Colonic mucosa (tissue), 4 donors: Measurements from ENCODE around the gene KRT84. TPM values are rescaled to one million over a fixed set of nuclear protein-coding genes. Genes with fewer than 3 reads are reported as not detected.

Source experiments
- DNase-seq: peaks from one replicate; pipeline ENCODE4 v3.0.0-alpha.2; 2020
- H3K27ac ChIP-seq: fragments of 200-600 bp; one replicate; pipeline ENCODE4 v1.8.0; 2021
- H3K27me3 ChIP-seq: fragments of 200-600 bp; one replicate; pipeline ENCODE4 v1.8.0; 2021
- H3K36me3 ChIP-seq: fragments of 200-600 bp; one replicate; pipeline ENCODE4 v1.8.0; 2021
- H3K4me1 ChIP-seq: fragments of 200-600 bp; one replicate; pipeline ENCODE4 v1.8.0; 2021; ENCODE audit warnings: mild to moderate bottlenecking
- H3K4me3 ChIP-seq: fragments of 200-600 bp; one replicate; pipeline ENCODE4 v1.8.0; 2021
- H3K9ac ChIP-seq, 2 donors: one replicate each; pipeline ENCODE4 v1.7.0; 2013; ENCODE audit warnings: control low read depth in 2 of 2, low read depth in 2 of 2, low read length in 2 of 2
- H3K9me3 ChIP-seq: fragments of 200-600 bp; one replicate; pipeline ENCODE4 v1.8.0; 2021
- CTCF ChIP-seq: fragments of 200-600 bp; IDR thresholded peaks from one replicate; pipeline ENCODE4 v1.8.0; 2022; ENCODE audit warnings: antibody characterized with exemption, mild to moderate bottlenecking
- intact Hi-C: fragments of 100-400 bp; cut with DNase I; formaldehyde crosslinking; loops from one replicate; pipeline ENCODE4 v1.14.1; 2022
- total RNA-seq, 2 donors: library from RNA; stranded (reverse); fragmentation: NEBNext Ultra II Directional in 1 of 2; extraction: Animal tissue kit (Norgen Biotek cat#: 25700) in 1 of 2; gene quantifications; one replicate each; pipeline ENCODE4 v1.2.1, GENCODE V29; 2021
- donor health status: healthy.
- donor health status: DM: no; HTN: no; CAD: no.
- donor health status: DM: no; HTN: no; CAD: no.

Gene KRT84
- total RNA-seq, 2 donors from 2014 or later = not detected

- H3K4me3 ChIP-seq = no peak overlapping the region
- intact Hi-C loops = no loop called here
- TF ChIP-seq CTCF = no peak
- DNase-seq = no peak
- no peak overlapping the region for H3K27ac ChIP-seq
- no peaks in the 10 kb centered on the region for H3K4me1 ChIP-seq
- H3K27me3 ChIP-seq = no peaks in the 10 kb centered on the region
- no peaks in the 10 kb centered on the region for H3K9me3 ChIP-seq
- H3K9ac ChIP-seq = no peak overlapping the region
- no peaks in the 10 kb centered on the region for H3K36me3 ChIP-seq
These were observed 22.3 kb downstream of the KRT84 start for GRCh38 chr12:52363111-52363679.

- TF ChIP-seq CTCF = no peak
- Histone ChIP-seq H3K9me3 (no peaks in the 10 kb centered on the region), H3K9ac (no peak overlapping the region), H3K36me3 (no peaks in the 10 kb centered on the region), H3K27me3 (no peaks in the 10 kb centered on the region), H3K27ac (no peak overlapping the region), H3K4me1 (no peaks in the 10 kb centered on the region), H3K4me3 (no peak overlapping the region)
- DNase-seq = no peak
- intact Hi-C loops = no loop called here
These were observed 23.2 kb downstream of the KRT84 start for GRCh38 chr12:52362118-52362726.

DNA sequence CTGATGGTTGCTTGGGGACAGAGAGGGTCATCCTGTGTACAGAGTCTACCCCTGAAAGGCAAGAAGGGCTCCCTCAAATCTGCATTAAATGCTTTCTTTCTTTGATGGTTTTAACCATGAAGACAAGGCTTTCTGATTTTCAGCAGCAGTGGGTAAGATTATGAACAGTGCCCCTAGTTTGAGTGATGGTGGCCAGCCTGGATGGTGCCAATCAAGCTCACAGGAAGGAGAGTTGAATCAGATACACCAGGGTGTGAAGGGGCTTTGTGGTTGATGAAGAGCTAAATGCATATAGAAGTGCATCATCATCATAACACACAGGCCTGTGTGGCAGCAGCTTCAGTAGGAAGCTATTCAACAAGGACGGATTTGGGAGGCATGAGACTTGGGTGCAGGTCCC is 23.9 kb downstream of the KRT84 start:
- H3K36me3 ChIP-seq = no peaks in the 10 kb centered on the region
- H3K4me1 ChIP-seq = no peaks in the 10 kb centered on the region
- DNase-seq = no peak
- H3K27me3 ChIP-seq = no peaks in the 10 kb centered on the region
- no peak for TF ChIP-seq CTCF
- no peak overlapping the region for H3K4me3 ChIP-seq
- H3K9me3 ChIP-seq = no peaks in the 10 kb centered on the region
- H3K9ac ChIP-seq = no peak overlapping the region
- intact Hi-C loops = no loop called here
- no peak overlapping the region for H3K27ac ChIP-seq

GRCh38 chr12:52360663-52361271 is 24.7 kb downstream of the KRT84 start:
- no peak overlapping the region for H3K9ac ChIP-seq
- DNase-seq = no peak
- no peaks in the 10 kb centered on the region for H3K9me3 ChIP-seq
- H3K27me3 ChIP-seq = no peaks in the 10 kb centered on the region
- H3K4me3 ChIP-seq = no peak overlapping the region
- intact Hi-C loops = no loop called here
- H3K36me3 ChIP-seq = no peaks in the 10 kb centered on the region
- no peak for TF ChIP-seq CTCF
- no peaks in the 10 kb centered on the region for H3K4me1 ChIP-seq
- H3K27ac ChIP-seq = no peak overlapping the region

- H3K9ac ChIP-seq = no peak overlapping the region
- no peaks in the 10 kb centered on the region for H3K4me1 ChIP-seq
- intact Hi-C loops = no loop called here
- H3K36me3 ChIP-seq = no peaks in the 10 kb centered on the region
- DNase-seq = no peak
- no peaks in the 10 kb centered on the region for H3K27me3 ChIP-seq
- H3K4me3 ChIP-seq = no peak overlapping the region
- TF ChIP-seq CTCF = no peak
- no peaks in the 10 kb centered on the region for H3K9me3 ChIP-seq
- H3K27ac ChIP-seq = no peak overlapping the region
These were observed 25.3 kb downstream of the KRT84 start for GRCh38 chr12:52360106-52360662.
